Neural cell (in vitro differentiated cells): ENCODE data around the gene METTL16. TPM values are rescaled to one million over a fixed set of nuclear protein-coding genes. Genes with fewer than 3 reads are reported as not detected.

Source experiments
- H2AFZ ChIP-seq: fragments of 200-600, 300-800 bp; sonication (generic), shearing (Covaris generic); 2 replicates; pipeline ENCODE4 v1.6.0; 2014; ENCODE audit warnings: low read depth, mild to moderate bottlenecking, antibody characterized with exemption, low read length, moderate library complexity
- H3F3A ChIP-seq: fragments of 200-600 bp; shearing (Covaris generic); 2 replicates; pipeline ENCODE4 v1.6.1; 2016; ENCODE audit warnings: mild to moderate bottlenecking, moderate library complexity, mixed read lengths, antibody characterized with exemption, low read length; ENCODE audit not compliant: insufficient read depth, poor library complexity, severe bottlenecking
- H3K27ac ChIP-seq: fragments of 200-600, 300-800 bp; sonication (generic), shearing (Covaris generic); 2 replicates; pipeline ENCODE4 v1.5.1; 2014; ENCODE audit warnings: mild to moderate bottlenecking, low read length, moderate library complexity
- H3K27me3 ChIP-seq: fragments of 300-800, 200-600 bp; sonication (generic), shearing (Covaris generic); 2 replicates; pipeline ENCODE4 v1.6.0; 2014; ENCODE audit warnings: mild to moderate bottlenecking, low read depth, low read length, moderate library complexity; ENCODE audit not compliant: insufficient read depth
- H3K36me3 ChIP-seq: fragments of 300-800, 200-600 bp; sonication (generic), shearing (Covaris generic); 2 replicates; pipeline ENCODE4 v1.5.1; 2014; ENCODE audit warnings: mild to moderate bottlenecking, antibody characterized with exemption, low read length, moderate library complexity; ENCODE audit not compliant: insufficient read depth
- H3K4me2 ChIP-seq: fragments of 300-800, 200-600 bp; sonication (generic), shearing (Covaris generic); 2 replicates; pipeline ENCODE4 v1.6.0; 2014; ENCODE audit warnings: mild to moderate bottlenecking, low read length
- H3K4me3 ChIP-seq: fragments of 300-800, 200-600 bp; sonication (generic), shearing (Covaris generic); 2 replicates; pipeline ENCODE4 v1.5.1; 2014; ENCODE audit warnings: mild to moderate bottlenecking, low read length, moderate library complexity
- H3K79me2 ChIP-seq: fragments of 200-600 bp; shearing (Covaris generic); replicated peaks from 2 replicates; pipeline ENCODE4 v1.6.0; 2014; ENCODE audit warnings: mild to moderate bottlenecking, low read length, moderate library complexity; ENCODE audit not compliant: insufficient read depth
- H3K9ac ChIP-seq: fragments of 300-800, 200-600 bp; sonication (generic), shearing (Covaris generic); 2 replicates; pipeline ENCODE4 v1.6.1; 2016; ENCODE audit warnings: mild to moderate bottlenecking, low read length, mixed read lengths
- H3K9me2 ChIP-seq: fragments of 200-600 bp; shearing (Covaris generic); 2 replicates; pipeline ENCODE4 v1.6.1; 2016; ENCODE audit warnings: mild to moderate bottlenecking, low read length, mixed read lengths; ENCODE audit not compliant: insufficient read depth
- H3K9me3 ChIP-seq: fragments of 200-600, 300-800 bp; sonication (generic), shearing (Covaris generic); 2 replicates; pipeline ENCODE4 v1.6.1; 2016; ENCODE audit warnings: mild to moderate bottlenecking, mixed run types, low read length, moderate library complexity, mixed read lengths
- H4K20me1 ChIP-seq: fragments of 200-600 bp; shearing (Covaris generic); 2 replicates; pipeline ENCODE4 v1.6.1; 2016; ENCODE audit warnings: mild to moderate bottlenecking, mixed run types; ENCODE audit not compliant: insufficient read depth
- EP300 ChIP-seq: fragments of 450-650 bp; conservative IDR thresholded peaks from 2 replicates; pipeline ENCODE4 v1.6.1; 2014; ENCODE audit warnings: antibody characterized with exemption, mild to moderate bottlenecking, moderate library complexity; ENCODE audit not compliant: poor library complexity, severe bottlenecking
- EZH2 ChIP-seq: fragments of 200-600, 300-800 bp; shearing (Covaris generic), sonication (generic); IDR thresholded peaks from 2 replicates; pipeline ENCODE4 v1.6.1; 2014; ENCODE audit warnings: antibody characterized with exemption, low read length, borderline replicate concordance, mild to moderate bottlenecking; ENCODE audit not compliant: insufficient read depth, poor library complexity, severe bottlenecking
- POLR2AphosphoS5 ChIP-seq: IDR thresholded peaks from 2 replicates; pipeline ENCODE4 v1.6.1; 2012
- SMC3 ChIP-seq: fragments of 450-650 bp; conservative IDR thresholded peaks from 2 replicates; pipeline ENCODE4 v1.6.1; 2014; ENCODE audit warnings: antibody characterized with exemption, mild to moderate bottlenecking, moderate library complexity; ENCODE audit not compliant: poor library complexity
- TAF1 ChIP-seq: IDR thresholded peaks from 2 replicates; pipeline ENCODE4 v1.6.1; 2012; ENCODE audit warnings: low read depth
- polyA plus RNA-seq: library from polyadenylated mRNA; depleted of rRNA; stranded (reverse); fragments of >200 nt; gene quantifications from 2 replicates; pipeline ENCODE4 v1.2.3, GENCODE V29; 2014
- TF ChIP-seq, protein P1 (sequence below): fragments of 450-650 bp; IDR thresholded peaks from 2 replicates; pipeline ENCODE4 v1.5.1; 2014; ENCODE audit warnings: antibody characterized with exemption, mild to moderate bottlenecking, moderate library complexity; ENCODE audit not compliant: poor library complexity, severe bottlenecking
- TF ChIP-seq, protein P2 (sequence below): IDR thresholded peaks from 2 replicates; pipeline ENCODE4 v1.6.1; 2012; ENCODE audit warnings: borderline replicate concordance

The METTL16 gene
- polyA plus RNA-seq, 1 donor from 2014 or later, result 20.3 TPM

DNA sequence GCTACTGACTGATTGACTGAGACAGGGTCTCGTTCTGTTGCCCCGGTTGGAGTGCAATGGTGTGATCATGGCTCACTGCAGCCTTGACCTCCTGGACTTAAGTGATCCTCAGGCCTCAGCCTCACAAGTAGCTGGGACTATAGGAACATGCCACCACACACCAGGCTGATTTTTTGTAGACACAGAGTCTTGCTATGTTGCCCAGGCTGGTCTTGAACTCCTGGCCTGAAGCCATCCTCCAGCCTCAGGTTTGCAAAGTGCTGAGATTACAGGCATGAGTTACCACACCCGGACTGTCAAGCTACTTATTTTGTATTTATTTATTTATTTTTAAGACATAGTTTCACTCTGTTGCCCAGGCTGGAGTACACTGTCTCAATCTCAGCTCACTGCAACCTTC lies 55.2 kb downstream of the METTL16 start:
- no peaks in the 10 kb centered on the region for H3K9me3 ChIP-seq
- H4K20me1 ChIP-seq, result no peaks in the 10 kb centered on the region
- no peak overlapping the region for H2AFZ ChIP-seq
- H3K27me3 ChIP-seq, result no peaks in the 10 kb centered on the region
- no peaks in the 10 kb centered on the region for H3F3A ChIP-seq
- TF ChIP-seq SMC3 (no peak), EP300 (no peak), POLR2AphosphoS5 (no peak)
- TF ChIP-seq, protein P1, sequence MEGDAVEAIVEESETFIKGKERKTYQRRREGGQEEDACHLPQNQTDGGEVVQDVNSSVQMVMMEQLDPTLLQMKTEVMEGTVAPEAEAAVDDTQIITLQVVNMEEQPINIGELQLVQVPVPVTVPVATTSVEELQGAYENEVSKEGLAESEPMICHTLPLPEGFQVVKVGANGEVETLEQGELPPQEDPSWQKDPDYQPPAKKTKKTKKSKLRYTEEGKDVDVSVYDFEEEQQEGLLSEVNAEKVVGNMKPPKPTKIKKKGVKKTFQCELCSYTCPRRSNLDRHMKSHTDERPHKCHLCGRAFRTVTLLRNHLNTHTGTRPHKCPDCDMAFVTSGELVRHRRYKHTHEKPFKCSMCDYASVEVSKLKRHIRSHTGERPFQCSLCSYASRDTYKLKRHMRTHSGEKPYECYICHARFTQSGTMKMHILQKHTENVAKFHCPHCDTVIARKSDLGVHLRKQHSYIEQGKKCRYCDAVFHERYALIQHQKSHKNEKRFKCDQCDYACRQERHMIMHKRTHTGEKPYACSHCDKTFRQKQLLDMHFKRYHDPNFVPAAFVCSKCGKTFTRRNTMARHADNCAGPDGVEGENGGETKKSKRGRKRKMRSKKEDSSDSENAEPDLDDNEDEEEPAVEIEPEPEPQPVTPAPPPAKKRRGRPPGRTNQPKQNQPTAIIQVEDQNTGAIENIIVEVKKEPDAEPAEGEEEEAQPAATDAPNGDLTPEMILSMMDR, result no peak
- H3K36me3 ChIP-seq, result no peaks in the 10 kb centered on the region
- H3K79me2 ChIP-seq, result no peaks in the 10 kb centered on the region
- no peaks in the 10 kb centered on the region for H3K9me2 ChIP-seq
- no peak overlapping the region for H3K27ac ChIP-seq
- no peak overlapping the region for H3K9ac ChIP-seq
- no peak overlapping the region for H3K4me2 ChIP-seq
- no peak overlapping the region for H3K4me3 ChIP-seq

GRCh38 chr17:2455956-2456355 lies 55.7 kb downstream of the METTL16 start:
- Histone ChIP-seq H2AFZ (no peak overlapping the region), H3K27ac (no peak overlapping the region), H3K36me3 (no peaks in the 10 kb centered on the region), H3F3A (no peaks in the 10 kb centered on the region), H3K27me3 (no peaks in the 10 kb centered on the region), H3K9me3 (no peaks in the 10 kb centered on the region), H3K4me2 (no peak overlapping the region), H3K9me2 (no peaks in the 10 kb centered on the region), H3K9ac (no peak overlapping the region), H4K20me1 (no peaks in the 10 kb centered on the region), H3K4me3 (no peak overlapping the region), H3K79me2 (no peaks in the 10 kb centered on the region)
- TF ChIP-seq EZH2, result no peak
- TF ChIP-seq, protein P2, sequence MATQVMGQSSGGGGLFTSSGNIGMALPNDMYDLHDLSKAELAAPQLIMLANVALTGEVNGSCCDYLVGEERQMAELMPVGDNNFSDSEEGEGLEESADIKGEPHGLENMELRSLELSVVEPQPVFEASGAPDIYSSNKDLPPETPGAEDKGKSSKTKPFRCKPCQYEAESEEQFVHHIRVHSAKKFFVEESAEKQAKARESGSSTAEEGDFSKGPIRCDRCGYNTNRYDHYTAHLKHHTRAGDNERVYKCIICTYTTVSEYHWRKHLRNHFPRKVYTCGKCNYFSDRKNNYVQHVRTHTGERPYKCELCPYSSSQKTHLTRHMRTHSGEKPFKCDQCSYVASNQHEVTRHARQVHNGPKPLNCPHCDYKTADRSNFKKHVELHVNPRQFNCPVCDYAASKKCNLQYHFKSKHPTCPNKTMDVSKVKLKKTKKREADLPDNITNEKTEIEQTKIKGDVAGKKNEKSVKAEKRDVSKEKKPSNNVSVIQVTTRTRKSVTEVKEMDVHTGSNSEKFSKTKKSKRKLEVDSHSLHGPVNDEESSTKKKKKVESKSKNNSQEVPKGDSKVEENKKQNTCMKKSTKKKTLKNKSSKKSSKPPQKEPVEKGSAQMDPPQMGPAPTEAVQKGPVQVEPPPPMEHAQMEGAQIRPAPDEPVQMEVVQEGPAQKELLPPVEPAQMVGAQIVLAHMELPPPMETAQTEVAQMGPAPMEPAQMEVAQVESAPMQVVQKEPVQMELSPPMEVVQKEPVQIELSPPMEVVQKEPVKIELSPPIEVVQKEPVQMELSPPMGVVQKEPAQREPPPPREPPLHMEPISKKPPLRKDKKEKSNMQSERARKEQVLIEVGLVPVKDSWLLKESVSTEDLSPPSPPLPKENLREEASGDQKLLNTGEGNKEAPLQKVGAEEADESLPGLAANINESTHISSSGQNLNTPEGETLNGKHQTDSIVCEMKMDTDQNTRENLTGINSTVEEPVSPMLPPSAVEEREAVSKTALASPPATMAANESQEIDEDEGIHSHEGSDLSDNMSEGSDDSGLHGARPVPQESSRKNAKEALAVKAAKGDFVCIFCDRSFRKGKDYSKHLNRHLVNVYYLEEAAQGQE, result no peak
- no peak for TF ChIP-seq TAF1
- TF ChIP-seq, protein P1, result no peak
